IMR-90 (cell line): ENCODE results near the gene RGP1. TPM values are rescaled to one million over a fixed set of nuclear protein-coding genes. Genes with fewer than 3 reads are reported as not detected.

Source experiments
- ATAC-seq: fragments of 200-7000 bp; cut with Tn5 transposase; 2 replicates; pipeline ENCODE4 v1.9.1; 2020; ENCODE audit warnings: low read depth, mild to moderate bottlenecking, moderate library complexity
- BruUV-seq: library from RNA; stranded (reverse); fragments of 400-500 nt; replicated peaks from 2 replicates; lab custom pipeline; 2021; lab: Mats Ljungman, UMichigan
- CTCF ChIA-PET: fragments of 300-600 bp; formaldehyde crosslinking; extraction: SDS; loops from one replicate; lab custom pipeline; 2021; ENCODE audit warnings: antibody characterized with exemption; lab: Yijun Ruan, JAX
- POLR2A ChIA-PET: fragments of 300-600 bp; sonication (Branson Sonifier 250); formaldehyde crosslinking; loops from one replicate; lab custom pipeline; 2022; ENCODE audit warnings: antibody characterized with exemption; ENCODE audit not compliant: unreplicated experiment; lab: Charles Lee
- DNase-seq: peaks from one replicate; pipeline ENCODE4 v3.0.0; 2013
- H2AFZ ChIP-seq: replicated peaks from 2 replicates; pipeline ENCODE3; 2013; ENCODE audit warnings: low read length, mild to moderate bottlenecking; ENCODE audit not compliant: poor library complexity
- H2AK5ac ChIP-seq: 2 replicates; pipeline ENCODE4 v1.6.1; 2013; ENCODE audit warnings: low read depth, low read length, inconsistent platforms
- H2AK9ac ChIP-seq: replicated peaks from 2 replicates; pipeline ENCODE3; 2013; ENCODE audit warnings: mild to moderate bottlenecking, low read depth, low read length, moderate library complexity; ENCODE audit not compliant: poor library complexity
- H2BK120ac ChIP-seq: 2 replicates; pipeline ENCODE4 v1.6.1; 2013; ENCODE audit warnings: low read depth, low read length, inconsistent platforms
- H2BK15ac ChIP-seq: 3 replicates; pipeline ENCODE4 v1.6.1; 2013; ENCODE audit warnings: low read depth, low read length, inconsistent platforms
- H2BK20ac ChIP-seq: 2 replicates; pipeline ENCODE4 v1.6.1; 2013; ENCODE audit warnings: low read depth, mild to moderate bottlenecking, inconsistent platforms, low read length, moderate library complexity
- H2BK5ac ChIP-seq: 2 replicates; pipeline ENCODE4 v1.6.1; 2013; ENCODE audit warnings: mild to moderate bottlenecking, low read depth, low read length, inconsistent platforms; ENCODE audit not compliant: poor library complexity, severe bottlenecking
- H3K14ac ChIP-seq: replicated peaks from 2 replicates; pipeline ENCODE4 v1.6.1; 2013; ENCODE audit warnings: low read depth, low read length, inconsistent platforms
- H3K18ac ChIP-seq: 2 replicates; pipeline ENCODE4 v1.6.1; 2013; ENCODE audit warnings: low read depth, low read length, control low read depth
- H3K23ac ChIP-seq: 2 replicates; pipeline ENCODE4 v1.6.1; 2013; ENCODE audit warnings: low read depth, low read length, inconsistent platforms
- H3K27ac ChIP-seq: 2 replicates; pipeline ENCODE4 v1.5.1; 2013; ENCODE audit warnings: mild to moderate bottlenecking, control low read depth, low read length; ENCODE audit not compliant: insufficient read depth
- H3K27me3 ChIP-seq: 2 replicates; pipeline ENCODE4 v1.6.1; 2013; ENCODE audit warnings: low read length; ENCODE audit not compliant: control insufficient read depth, insufficient read depth
- H3K36me3 ChIP-seq: 2 replicates; pipeline ENCODE4 v1.6.1; 2013; ENCODE audit warnings: low read length, mixed read lengths; ENCODE audit not compliant: control insufficient read depth, insufficient read depth
- H3K4ac ChIP-seq: 2 replicates; pipeline ENCODE4 v1.6.1; 2013; ENCODE audit warnings: low read depth, low read length, inconsistent platforms
- H3K4me1 ChIP-seq: 2 replicates; pipeline ENCODE4 v1.6.1; 2013; ENCODE audit warnings: low read length, mixed read lengths; ENCODE audit not compliant: control insufficient read depth, insufficient read depth
- H3K4me2 ChIP-seq: 2 replicates; pipeline ENCODE4 v1.6.1; 2013; ENCODE audit warnings: low read depth, mild to moderate bottlenecking, control low read depth, low read length, moderate library complexity
- H3K4me3 ChIP-seq: 2 replicates; pipeline ENCODE4 v1.5.1; 2013; ENCODE audit warnings: low read depth, mild to moderate bottlenecking, control low read depth, low read length, moderate library complexity; ENCODE audit not compliant: insufficient read depth
- H3K56ac ChIP-seq: 2 replicates; pipeline ENCODE4 v1.6.1; 2013; ENCODE audit warnings: low read length, inconsistent platforms; ENCODE audit not compliant: insufficient read depth; ENCODE audit errors: extremely low read depth
- H3K79me1 ChIP-seq, 2 experiments: 2 replicates each; pipeline ENCODE4 v1.6.1; 2013; ENCODE audit warnings: low read length in 2 of 2, inconsistent platforms in 1 of 2, low read depth in 1 of 2
- H3K9ac ChIP-seq: 2 replicates; pipeline ENCODE4 v1.6.1; 2013; ENCODE audit warnings: low read depth, low read length, control low read depth
- H3K9me1 ChIP-seq: 2 replicates; pipeline ENCODE4 v1.6.1; 2013; ENCODE audit warnings: low read length, inconsistent platforms; ENCODE audit not compliant: insufficient read depth
- H3K9me3 ChIP-seq: 2 replicates; pipeline ENCODE4 v1.6.1; 2013; ENCODE audit warnings: low read length; ENCODE audit not compliant: control insufficient read depth, insufficient read depth
- H4K20me1 ChIP-seq: 2 replicates; pipeline ENCODE4 v1.6.1; 2013; ENCODE audit warnings: low read length, inconsistent platforms; ENCODE audit not compliant: insufficient read depth
- H4K5ac ChIP-seq: 2 replicates; pipeline ENCODE4 v1.6.1; 2013; ENCODE audit warnings: mild to moderate bottlenecking, low read depth, low read length, control low read depth
- H4K8ac ChIP-seq, 2 experiments: 2 replicates each; pipeline ENCODE4 v1.6.1; 2013; ENCODE audit warnings: low read depth in 2 of 2, low read length in 2 of 2, control low read depth in 1 of 2, inconsistent platforms in 1 of 2
- H4K91ac ChIP-seq: 2 replicates; pipeline ENCODE4 v1.6.1; 2013; ENCODE audit warnings: low read depth, low read length, inconsistent platforms; ENCODE audit not compliant: insufficient read depth
- CTCF ChIP-seq: conservative IDR thresholded peaks from 2 replicates; pipeline ENCODE4 v1.5.1; 2012; ENCODE audit warnings: mild to moderate bottlenecking, low read depth, low read length, improper control_type of control experiment
- ELK1 ChIP-seq: fragments of 150-350 bp; IDR thresholded peaks from 2 replicates; pipeline ENCODE4 v1.6.1; 2016; ENCODE audit warnings: low read depth, mild to moderate bottlenecking, low read length, moderate library complexity, borderline replicate concordance
- MAFK ChIP-seq: IDR thresholded peaks from 2 replicates; pipeline ENCODE4 v1.6.1; 2012; ENCODE audit warnings: low read depth, low read length, improper control_type of control experiment
- MAZ ChIP-seq: IDR thresholded peaks from 2 replicates; pipeline ENCODE4 v1.6.1; 2012; ENCODE audit warnings: low read depth, mild to moderate bottlenecking, low read length, improper control_type of control experiment, moderate library complexity, borderline replicate concordance
- NFE2L2 ChIP-seq: fragments of 150-350 bp; IDR thresholded peaks from 2 replicates; pipeline ENCODE4 v1.6.1; 2016; ENCODE audit warnings: low read depth, mild to moderate bottlenecking, low read length
- POLR2A ChIP-seq: IDR thresholded peaks from 2 replicates; pipeline ENCODE4 v1.6.1; 2012; ENCODE audit warnings: mild to moderate bottlenecking, low read depth, low read length
- RAD21 ChIP-seq: IDR thresholded peaks from 2 replicates; pipeline ENCODE4 v1.6.1; 2012; ENCODE audit warnings: low read length, improper control_type of control experiment
- RCOR1 ChIP-seq: IDR thresholded peaks from 2 replicates; pipeline ENCODE4 v1.6.1; 2012; ENCODE audit warnings: mild to moderate bottlenecking, low read length, improper control_type of control experiment; ENCODE audit not compliant: insufficient replicate concordance
- RFX5 ChIP-seq: IDR thresholded peaks from 2 replicates; pipeline ENCODE4 v1.8.0; 2012; ENCODE audit warnings: low read depth, mild to moderate bottlenecking, low read length, moderate library complexity
- SMC3 ChIP-seq: fragments of 150-350 bp; IDR thresholded peaks from 2 replicates; pipeline ENCODE4 v1.6.1; 2016; ENCODE audit warnings: low read depth, mild to moderate bottlenecking, antibody characterized with exemption, low read length, moderate library complexity
- WGBS, 2 experiments: methylation state at CpG; one replicate each; pipeline versions ENCODE4 v1.1.5 to v1.1.7; 2013; ENCODE audit warnings: missing lambda C conversion rate in 2 of 2; ENCODE audit not compliant: insufficient read length in 1 of 2; ENCODE audit errors: extremely low coverage in 2 of 2; 5-methylcytosine and 5-hydroxymethylcytosine counted together
- dilution Hi-C: fragments of 300-500 bp; cut with HindIII; formaldehyde crosslinking; loops from one replicate; pipeline ENCODE4 v1.14.3; 2018; ENCODE audit warnings: low sequenced_read_pairs; ENCODE audit not compliant: unreplicated experiment
- in situ Hi-C: fragments of 300-500 bp; cut with MboI; formaldehyde crosslinking; loops from 3 replicates; pipeline ENCODE4 v1.14.3; 2019; ENCODE audit warnings: low sequenced_read_pairs, inconsistent platforms, mixed read lengths
- intact Hi-C: fragments of 100-400 bp; cut with micrococcal nuclease; formaldehyde crosslinking; loops from 2 replicates; pipeline ENCODE4 v1.10.0; 2022
- polyA plus RNA-seq, 3 experiments: library from polyadenylated mRNA; depleted of rRNA; stranded (reverse); fragments of >200 nt; gene quantifications; 2 replicates each; pipeline ENCODE4 v1.2.3, GENCODE V29; 2012; ENCODE audit warnings: low replicate concordance in 1 of 3
- total RNA-seq: library from RNA; depleted of rRNA; stranded (reverse); fragments of >200 nt; gene quantifications from 2 replicates; pipeline ENCODE4 v1.2.3, GENCODE V29; 2012

The RGP1 gene
- total and polyA plus RNA-seq, 2 of the 4 experiments (the other 2 are of a cell fraction) = 10.2 to 14.3 TPM

- H3K79me1 ChIP-seq = peaks cover 22 to 40% of the 10 kb centered on the region in 2 experiments
- in situ Hi-C loops (no loop called here), intact Hi-C loops (loop anchor here (1.0 to 2.0 kb wide), 5 partner anchors 22 to 155 kb away; partner anchors contain the start of gene SPAG8), dilution Hi-C loops (no loop called here)
- peak overlapping the region; percentile 75 for H2AK5ac ChIP-seq
- H2BK120ac ChIP-seq = peak overlapping the region; percentile 79
- 58% methylated on average over 11 of the region's 37 CpGs; no CpG with 5 or more reads in 1 of the 2 experiments for WGBS, 2 experiments
- no TSS peak for BruUV-seq
- peaks cover 28% of the 10 kb centered on the region for H3K4me1 ChIP-seq
- peak overlapping the region; percentile 54; the same call in 1 of the 2 replicates for H3K4me2 ChIP-seq
- peak overlapping the region; percentile 68 for H2BK20ac ChIP-seq
- H2BK5ac ChIP-seq = peak overlapping the region; percentile 69
- peak overlapping the region; percentile 96 to 99 for H4K8ac ChIP-seq
- peak overlapping the region; percentile 62 for H3K9ac ChIP-seq
- H2BK15ac ChIP-seq = peak overlapping the region; percentile 64; the same call in 2 of the 3 replicates
- H3K9me1 ChIP-seq = peaks cover 29% of the 10 kb centered on the region
- H3K4me3 ChIP-seq = no peak overlapping the region
- peak overlapping the region; percentile 82 for H3K14ac ChIP-seq
- H3K27ac ChIP-seq = peak overlapping the region; percentile 68
- ChIA-PET POLR2A (interaction anchor here (0.8 kb wide), 1 partner anchor 92 kb away, joined by 3 read pairs; no protein-coding TSS in a partner anchor), CTCF (interaction anchor here (0.6 to 2.1 kb wide), 27 partner anchors 13 to 251 kb away, joined by 3 to 25 read pairs (median 3); partner anchors contain the start of genes OR13J1 and SPAG8)
- peak overlapping the region; percentile 91; the same call in 1 of the 2 replicates for H3K23ac ChIP-seq
- TF ChIP-seq ELK1 (no peak), MAFK (peak; percentile 12; the same call in 1 of the 2 replicates), NFE2L2 (no peak), RCOR1 (no peak), MAZ (peak; percentile 76), POLR2A (peak; percentile 47; the same call in 1 of the 2 replicates), RAD21 (peak; percentile 99), RFX5 (no peak), CTCF (peak; percentile 97), SMC3 (peak; percentile 78)
- no peaks in the 10 kb centered on the region for H3K9me3 ChIP-seq
- peak overlapping the region; percentile 100 for H4K5ac ChIP-seq
- peak overlapping the region; percentile 97 for H2AK9ac ChIP-seq
- peak overlapping the region; percentile 71 for H3K18ac ChIP-seq
- peak; percentile 83 for DNase-seq
- peak overlapping the region; percentile 82; the same call in 1 of the 2 replicates for H4K91ac ChIP-seq
- peaks cover 5% of the 10 kb centered on the region for H3K27me3 ChIP-seq
- peak; percentile 85 for ATAC-seq
- H4K20me1 ChIP-seq = no peaks in the 10 kb centered on the region
- H2AFZ ChIP-seq = peak overlapping the region; percentile 93
- H3K36me3 ChIP-seq = no peaks in the 10 kb centered on the region
- H3K4ac ChIP-seq = peak overlapping the region; percentile 99
- H3K56ac ChIP-seq = no peak overlapping the region; the same call in 1 of the 2 replicates
These were observed 41.6 kb downstream of the RGP1 start for GRCh38 chr9:35790385-35791296.
